ENCODE measurements around the gene USF2.

USF2 gene

DNA sequence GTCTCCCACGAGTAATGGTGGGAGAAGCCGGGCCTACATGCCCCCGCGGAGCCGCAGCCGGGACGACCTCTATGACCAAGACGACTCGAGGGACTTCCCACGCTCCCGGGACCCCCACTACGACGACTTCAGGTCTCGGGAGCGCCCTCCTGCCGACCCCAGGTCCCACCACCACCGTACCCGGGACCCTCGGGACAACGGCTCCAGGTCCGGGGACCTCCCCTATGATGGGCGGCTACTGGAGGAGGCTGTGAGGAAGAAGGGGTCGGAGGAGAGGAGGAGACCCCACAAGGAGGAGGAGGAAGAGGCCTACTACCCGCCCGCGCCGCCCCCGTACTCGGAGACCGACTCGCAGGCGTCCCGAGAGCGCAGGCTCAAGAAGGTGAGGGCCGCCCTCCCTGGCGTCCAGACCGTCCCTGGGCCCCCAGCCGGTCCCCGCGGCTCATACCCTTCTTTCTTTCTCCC lies 1.4 kb upstream of the USF2 start:
- Mint-ChIP-seq H3K27ac (peak overlapping the region; percentile 97), H3K4me3 (peak overlapping the region; percentile 93), H3K9me3 (no peaks in the 10 kb centered on the region), H3K27me3 (no peaks in the 10 kb centered on the region), H3K4me1 (ENCODE audit: low read depth) (peaks cover 39% of the 10 kb centered on the region), H3K36me3 (ENCODE audit: low read depth) (peaks cover 61% of the 10 kb centered on the region)
- peak; percentile 75 for DNase-seq

DNA sequence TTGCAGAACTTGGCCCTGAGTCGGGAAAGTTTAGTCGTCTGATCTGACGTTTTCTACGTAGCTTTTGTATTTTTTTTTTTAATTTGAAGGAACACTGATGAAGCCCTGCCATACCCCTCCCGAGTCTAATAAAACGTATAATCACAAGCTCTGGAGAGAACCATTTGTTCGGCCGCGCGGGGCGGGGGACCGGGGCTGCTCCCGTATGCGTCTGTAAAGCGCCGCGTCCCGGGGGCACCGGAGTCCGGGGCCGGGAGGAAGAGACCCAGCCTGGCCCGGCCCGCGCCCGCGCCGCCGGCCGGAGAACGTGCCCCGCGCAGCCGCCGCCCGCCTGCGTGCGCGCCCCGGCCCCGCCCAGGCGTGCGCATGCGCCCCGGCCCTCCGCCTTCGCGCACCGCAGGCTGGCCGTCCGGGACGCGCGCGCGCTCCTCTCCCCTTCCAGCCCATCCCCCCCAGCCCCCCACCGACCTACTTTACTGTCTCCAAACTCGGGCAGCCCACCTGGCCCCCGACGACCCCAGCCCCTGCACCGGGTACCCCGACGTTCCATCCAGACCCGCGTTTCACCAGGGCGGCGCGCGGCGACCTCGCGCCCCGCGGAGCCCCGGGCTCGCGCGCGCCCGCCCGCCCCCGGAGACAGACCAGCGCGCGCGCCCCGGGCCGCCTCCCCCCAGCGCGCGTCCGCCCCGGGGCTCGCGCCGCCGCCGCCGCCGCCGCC lies 785 bp upstream of the USF2 start:
- Mint-ChIP-seq H3K9me3 (no peaks in the 10 kb centered on the region), H3K27ac (peak overlapping the region; percentile 97), H3K27me3 (no peaks in the 10 kb centered on the region), H3K4me1 (ENCODE audit: low read depth) (peaks cover 40% of the 10 kb centered on the region), H3K36me3 (ENCODE audit: low read depth) (peaks cover 64% of the 10 kb centered on the region), H3K4me3 (peak overlapping the region; percentile 93)
- DNase-seq = peak; percentile 85

- peaks cover 40% of the 10 kb centered on the region for H3K4me1 Mint-ChIP-seq (ENCODE audit: low read depth)
These were observed 816 bp downstream of the USF2 start for GRCh38 chr19:35269438-35270117.

GRCh38 chr19:35270381-35270811 lies 1.6 kb downstream of the USF2 start:
- H3K27me3 Mint-ChIP-seq = no peaks in the 10 kb centered on the region
- H3K9me3 Mint-ChIP-seq = no peaks in the 10 kb centered on the region
- H3K4me3 Mint-ChIP-seq = peak overlapping the region; percentile 68
- H3K27ac Mint-ChIP-seq = peak overlapping the region; percentile 59
- H3K36me3 Mint-ChIP-seq (ENCODE audit: low read depth) = peaks cover 72% of the 10 kb centered on the region
- no peak for DNase-seq
- H3K4me1 Mint-ChIP-seq (ENCODE audit: low read depth) = peaks cover 34% of the 10 kb centered on the region

More at GRCh38 chr19:35269438-35270117, 816 bp downstream of the USF2 start:
- no peaks in the 10 kb centered on the region for H3K27me3 Mint-ChIP-seq
- no peaks in the 10 kb centered on the region for H3K9me3 Mint-ChIP-seq
- DNase-seq = peak; percentile 85
- peak overlapping the region; percentile 68 for H3K4me3 Mint-ChIP-seq
- H3K36me3 Mint-ChIP-seq (ENCODE audit: low read depth) = peaks cover 72% of the 10 kb centered on the region
- peak overlapping the region; percentile 71 for H3K27ac Mint-ChIP-seq

DNA sequence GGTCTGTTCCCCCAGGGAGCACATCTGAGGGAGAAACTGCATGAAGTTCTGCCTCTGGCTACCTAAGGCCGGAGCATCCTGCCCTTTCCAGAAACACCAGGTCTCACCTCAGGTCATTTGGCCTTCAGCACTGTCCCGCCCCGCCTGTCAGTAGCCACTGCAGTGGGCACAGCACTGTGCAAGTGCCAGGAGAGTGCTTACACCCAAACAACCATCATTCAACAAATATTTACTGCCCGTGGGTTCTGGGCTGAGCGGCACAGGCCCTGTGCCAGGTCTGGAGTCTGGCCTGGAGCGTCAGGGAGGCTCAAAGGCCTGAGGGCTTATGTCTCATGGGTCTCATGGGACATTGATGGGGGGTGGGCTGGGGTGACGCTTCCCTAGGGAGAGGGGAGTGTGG lies 2.8 kb downstream of the USF2 start:
- H3K9me3 Mint-ChIP-seq = no peaks in the 10 kb centered on the region
- peaks cover 24% of the 10 kb centered on the region for H3K4me1 Mint-ChIP-seq (ENCODE audit: low read depth)
- no peaks in the 10 kb centered on the region for H3K27me3 Mint-ChIP-seq
- H3K36me3 Mint-ChIP-seq (ENCODE audit: low read depth) = peaks cover 72% of the 10 kb centered on the region
- no peak overlapping the region for H3K4me3 Mint-ChIP-seq
- peak overlapping the region; percentile 60 for H3K27ac Mint-ChIP-seq
- DNase-seq = no peak

DNA sequence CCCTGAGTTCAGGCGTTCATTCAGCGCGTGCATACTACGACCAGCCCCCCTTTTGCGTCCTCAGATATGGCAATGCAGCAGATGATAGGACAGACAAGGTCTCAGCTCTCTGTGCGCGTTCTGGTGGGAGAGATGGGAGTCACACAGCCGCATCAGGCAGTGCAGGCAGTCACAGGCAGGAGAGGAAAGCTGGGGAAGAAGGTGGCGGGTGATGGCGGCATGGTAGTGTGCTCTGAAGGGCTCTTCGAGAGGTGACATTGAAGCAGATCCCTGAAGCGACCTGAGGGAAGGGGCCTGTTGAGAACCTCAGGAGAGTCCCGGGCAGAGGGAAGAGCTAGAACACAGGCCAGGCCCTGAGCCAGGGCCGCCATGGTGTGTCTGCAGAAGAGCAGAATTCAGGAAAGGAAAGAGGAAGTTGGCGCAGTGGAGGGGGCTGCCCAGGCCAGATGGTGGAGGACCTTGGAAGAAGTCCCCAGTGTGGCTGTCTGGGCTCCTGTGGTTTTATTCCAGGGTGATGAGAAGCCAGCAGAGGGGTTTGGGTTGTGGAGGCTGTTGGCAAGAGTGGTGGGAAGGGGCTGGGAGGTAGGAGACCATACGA lies 3.5 kb downstream of the USF2 start:
- no peak for DNase-seq
- Mint-ChIP-seq H3K27ac (peak overlapping the region; percentile 60), H3K36me3 (ENCODE audit: low read depth) (peaks cover 78% of the 10 kb centered on the region), H3K4me3 (no peak overlapping the region), H3K27me3 (no peaks in the 10 kb centered on the region), H3K4me1 (ENCODE audit: low read depth) (peaks cover 21% of the 10 kb centered on the region), H3K9me3 (no peaks in the 10 kb centered on the region)

GRCh38 chr19:35272954-35273649 lies 4.3 kb downstream of the USF2 start:
- H3K4me3 Mint-ChIP-seq = no peak overlapping the region
- no peak for DNase-seq
- H3K9me3 Mint-ChIP-seq = no peaks in the 10 kb centered on the region
- peaks cover 82% of the 10 kb centered on the region for H3K36me3 Mint-ChIP-seq (ENCODE audit: low read depth)
- H3K4me1 Mint-ChIP-seq (ENCODE audit: low read depth) = peaks cover 20% of the 10 kb centered on the region
- H3K27me3 Mint-ChIP-seq = no peaks in the 10 kb centered on the region
- peak overlapping the region; percentile 74 for H3K27ac Mint-ChIP-seq

DNA sequence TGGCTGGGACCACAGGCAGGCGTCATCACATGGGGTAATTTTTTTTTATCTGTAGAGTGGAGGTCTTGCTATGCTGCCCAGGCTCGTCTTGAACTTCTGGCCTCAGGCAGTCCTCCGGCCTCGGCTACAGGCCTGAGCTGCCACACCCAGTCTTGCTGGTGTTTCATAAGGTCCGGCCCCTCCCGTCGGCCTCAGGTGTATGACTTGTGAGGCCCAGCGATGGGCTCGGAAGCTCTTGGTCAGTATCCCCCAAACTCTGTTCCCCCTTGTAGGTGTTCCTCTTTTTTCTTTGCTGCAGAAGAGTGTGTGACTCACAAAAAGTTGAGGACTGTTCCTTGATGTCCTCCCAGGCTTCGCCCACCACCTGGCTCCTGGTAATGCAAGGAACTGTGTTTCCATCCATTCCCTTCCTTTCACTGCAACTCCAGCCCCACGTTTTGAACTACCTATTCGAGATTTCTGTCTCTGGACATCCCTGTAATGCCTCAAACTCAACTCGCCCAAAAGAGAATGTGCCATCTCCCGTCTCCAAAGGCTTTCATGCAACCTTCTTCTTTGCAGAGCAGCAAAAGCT lies 5.0 kb downstream of the USF2 start:
- H3K4me1 Mint-ChIP-seq (ENCODE audit: low read depth) = peaks cover 20% of the 10 kb centered on the region
- H3K36me3 Mint-ChIP-seq (ENCODE audit: low read depth) = peaks cover 89% of the 10 kb centered on the region
- H3K27ac Mint-ChIP-seq = peak overlapping the region; percentile 74

DNA sequence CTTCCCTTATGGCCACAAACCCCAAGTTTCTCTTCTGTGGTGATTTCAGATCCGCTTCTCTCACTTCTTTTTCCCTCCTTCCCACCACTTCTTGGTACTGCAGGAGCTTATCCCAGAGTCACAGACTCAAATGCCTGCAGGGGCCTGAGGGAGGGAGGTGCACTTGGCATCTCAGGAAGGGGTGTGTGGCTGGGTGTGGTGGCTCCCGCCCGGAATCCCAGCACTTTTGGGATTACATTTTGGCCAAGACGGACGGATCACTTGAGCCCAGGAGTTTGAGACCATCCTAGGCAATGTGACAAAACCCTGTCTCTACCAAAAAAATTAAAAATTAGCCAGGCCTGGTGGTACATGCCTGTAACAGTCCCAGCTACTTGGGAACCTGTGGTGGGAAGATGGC lies 5.6 kb downstream of the USF2 start:
- H3K4me1 Mint-ChIP-seq (ENCODE audit: low read depth) = peaks cover 20% of the 10 kb centered on the region
- no peak for DNase-seq
- H3K9me3 Mint-ChIP-seq = no peaks in the 10 kb centered on the region
- no peak overlapping the region for H3K27ac Mint-ChIP-seq
- H3K4me3 Mint-ChIP-seq = no peak overlapping the region
- peaks cover 93% of the 10 kb centered on the region for H3K36me3 Mint-ChIP-seq (ENCODE audit: low read depth)
- H3K27me3 Mint-ChIP-seq = no peaks in the 10 kb centered on the region

More for the DNA sequence above, 5.0 kb downstream of the USF2 start:
- no peaks in the 10 kb centered on the region for H3K27me3 Mint-ChIP-seq
- no peaks in the 10 kb centered on the region for H3K9me3 Mint-ChIP-seq
- no peak for DNase-seq
- H3K4me3 Mint-ChIP-seq = no peak overlapping the region

DNA sequence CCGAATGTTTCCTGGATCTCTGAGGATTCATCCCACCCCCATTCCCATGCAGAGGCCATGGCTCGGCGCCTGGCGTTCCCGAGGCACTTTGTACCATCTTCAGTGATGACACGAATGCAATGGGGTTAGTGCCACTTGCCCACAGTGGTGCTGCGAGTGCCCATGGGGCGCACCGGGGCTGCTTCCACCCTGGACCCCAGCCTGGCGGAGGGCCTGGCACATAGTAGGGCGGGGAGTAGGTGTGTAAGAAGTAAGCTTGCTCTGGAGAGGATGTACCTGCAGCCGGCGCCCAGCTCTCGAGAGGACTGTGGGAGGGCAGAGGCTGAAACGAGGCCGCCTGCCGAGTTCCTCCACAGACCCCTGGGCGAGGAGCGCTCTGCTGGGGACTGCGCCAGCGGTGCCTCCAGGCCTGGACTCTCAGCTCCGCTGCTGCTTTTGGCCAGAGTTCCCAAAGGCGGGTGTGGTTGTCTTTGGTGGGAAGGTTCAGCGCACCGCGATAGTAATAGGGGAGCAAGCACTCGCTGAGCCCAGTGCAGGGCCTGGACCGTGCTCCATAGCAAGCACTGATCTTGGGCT lies 8.0 kb downstream of the USF2 start:
- DNase-seq = no peak
- Mint-ChIP-seq H3K4me1 (ENCODE audit: low read depth) (peaks cover 9% of the 10 kb centered on the region), H3K27ac (peak overlapping the region; percentile 40), H3K27me3 (peaks cover 6% of the 10 kb centered on the region), H3K4me3 (no peak overlapping the region), H3K9me3 (no peaks in the 10 kb centered on the region), H3K36me3 (ENCODE audit: low read depth) (peaks cover 79% of the 10 kb centered on the region)

DNA sequence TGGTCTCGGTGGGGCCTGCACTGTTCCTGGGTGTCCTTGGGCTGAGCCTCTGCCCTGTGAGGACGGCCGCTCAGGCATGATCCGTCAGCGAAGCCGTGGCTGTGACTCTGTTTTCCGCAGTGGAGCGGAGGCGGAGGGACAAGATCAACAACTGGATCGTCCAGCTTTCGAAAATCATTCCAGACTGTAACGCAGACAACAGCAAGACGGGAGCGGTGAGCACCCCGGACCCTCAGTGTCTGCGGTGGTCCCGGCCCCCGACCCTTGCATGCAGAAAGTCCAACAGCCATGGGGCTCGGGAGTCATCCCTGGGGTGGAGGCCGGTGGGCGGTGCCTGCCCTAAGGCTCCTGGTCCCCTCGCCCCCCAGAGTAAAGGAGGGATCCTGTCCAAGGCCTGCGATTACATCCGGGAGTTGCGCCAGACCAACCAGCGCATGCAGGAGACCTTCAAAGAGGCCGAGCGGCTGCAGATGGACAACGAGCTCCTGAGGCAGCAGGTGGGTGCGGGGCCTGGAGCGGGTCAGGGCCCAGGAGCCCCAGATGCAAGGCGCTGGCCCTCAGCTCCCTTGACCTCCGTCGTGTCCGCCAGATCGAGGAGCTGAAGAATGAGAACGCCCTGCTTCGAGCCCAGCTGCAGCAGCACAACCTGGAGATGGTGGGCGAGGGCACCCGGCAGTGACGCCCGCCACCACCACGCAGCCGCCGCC lies 10.0 kb downstream of the USF2 start:
- Mint-ChIP-seq H3K27me3 (peaks cover 24% of the 10 kb centered on the region), H3K4me1 (ENCODE audit: low read depth) (peaks cover 4% of the 10 kb centered on the region), H3K9me3 (no peaks in the 10 kb centered on the region), H3K36me3 (ENCODE audit: low read depth) (peaks cover 60% of the 10 kb centered on the region), H3K4me3 (no peak overlapping the region), H3K27ac (no peak overlapping the region)
- DNase-seq = no peak

DNA sequence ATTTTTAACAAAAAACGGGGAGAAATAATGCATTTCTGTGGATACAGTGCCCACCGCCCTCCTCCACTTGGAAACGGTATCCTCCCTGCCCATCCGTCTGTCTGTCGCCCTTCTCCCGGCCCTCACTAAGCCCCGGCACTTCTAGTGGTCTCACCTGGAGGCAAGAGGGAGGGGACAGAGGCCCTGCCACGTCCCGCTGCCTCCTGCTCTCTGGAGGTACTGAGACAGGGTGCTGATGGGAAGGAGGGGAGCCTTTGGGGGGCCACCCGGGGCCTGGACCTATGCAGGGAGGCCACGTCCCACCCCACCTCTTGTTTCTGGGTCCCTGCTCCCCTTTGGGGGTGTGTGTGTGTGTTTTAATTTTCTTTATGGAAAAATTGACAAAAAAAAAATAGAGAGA lies 10.6 kb downstream of the USF2 start:
- Mint-ChIP-seq H3K27ac (no peak overlapping the region), H3K4me1 (ENCODE audit: low read depth) (peaks cover 4% of the 10 kb centered on the region), H3K27me3 (peaks cover 27% of the 10 kb centered on the region), H3K9me3 (no peaks in the 10 kb centered on the region), H3K4me3 (no peak overlapping the region), H3K36me3 (ENCODE audit: low read depth) (peaks cover 54% of the 10 kb centered on the region)
- no peak for DNase-seq

DNA sequence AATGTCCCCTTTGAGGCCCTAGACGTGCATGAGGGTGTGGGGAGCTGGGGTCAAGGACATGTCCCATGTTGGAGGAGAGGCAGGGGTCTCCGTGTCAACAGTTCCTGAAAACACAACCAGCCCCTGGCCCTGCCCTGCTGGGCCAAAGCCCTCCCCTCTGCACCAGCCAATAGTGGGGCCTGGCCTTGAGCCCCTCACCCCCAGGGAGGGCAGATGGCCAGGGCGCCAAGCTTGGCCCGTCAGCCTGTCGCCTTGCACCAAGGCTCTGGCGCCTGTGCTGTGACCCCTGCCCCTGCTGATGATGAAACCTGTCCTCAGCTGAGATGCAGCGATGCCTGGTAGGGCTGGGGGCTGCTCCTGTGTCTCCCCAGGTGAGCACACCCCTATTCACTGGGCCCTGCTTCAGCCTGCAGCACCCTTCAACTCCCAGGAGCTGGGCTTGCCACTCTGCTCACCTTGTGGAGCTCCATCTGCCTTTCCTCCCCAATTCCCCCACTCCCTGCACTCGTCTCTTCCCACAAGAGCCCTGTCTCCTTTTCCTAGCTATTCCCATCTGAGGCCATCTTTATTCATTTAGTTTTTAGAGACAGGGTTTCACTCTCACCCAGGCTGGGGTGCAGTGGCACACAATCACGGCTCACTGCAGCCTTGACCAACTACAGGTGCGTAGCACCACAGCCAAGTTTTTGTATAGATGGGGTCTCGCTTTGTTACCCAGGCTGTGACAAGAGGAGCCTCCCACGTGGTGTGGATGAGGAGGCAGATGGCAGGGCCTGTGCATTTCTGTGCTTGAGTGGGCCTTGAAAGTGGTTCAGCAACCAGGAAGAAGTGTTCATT lies 11.4 kb downstream of the USF2 start:
- peaks cover 32% of the 10 kb centered on the region for H3K27me3 Mint-ChIP-seq
- H3K27ac Mint-ChIP-seq = no peak overlapping the region
- no peak for DNase-seq
- peaks cover 4% of the 10 kb centered on the region for H3K4me1 Mint-ChIP-seq (ENCODE audit: low read depth)
- H3K36me3 Mint-ChIP-seq (ENCODE audit: low read depth) = peaks cover 45% of the 10 kb centered on the region
- no peaks in the 10 kb centered on the region for H3K9me3 Mint-ChIP-seq
- H3K4me3 Mint-ChIP-seq = no peak overlapping the region
